ENCODE measurements around the gene TNFRSF12A.
A peak's percentile ranks its signal among the peaks of the same experiment; 100 is the strongest.

TNFRSF12A gene, protein sequence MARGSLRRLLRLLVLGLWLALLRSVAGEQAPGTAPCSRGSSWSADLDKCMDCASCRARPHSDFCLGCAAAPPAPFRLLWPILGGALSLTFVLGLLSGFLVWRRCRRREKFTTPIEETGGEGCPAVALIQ

DNA sequence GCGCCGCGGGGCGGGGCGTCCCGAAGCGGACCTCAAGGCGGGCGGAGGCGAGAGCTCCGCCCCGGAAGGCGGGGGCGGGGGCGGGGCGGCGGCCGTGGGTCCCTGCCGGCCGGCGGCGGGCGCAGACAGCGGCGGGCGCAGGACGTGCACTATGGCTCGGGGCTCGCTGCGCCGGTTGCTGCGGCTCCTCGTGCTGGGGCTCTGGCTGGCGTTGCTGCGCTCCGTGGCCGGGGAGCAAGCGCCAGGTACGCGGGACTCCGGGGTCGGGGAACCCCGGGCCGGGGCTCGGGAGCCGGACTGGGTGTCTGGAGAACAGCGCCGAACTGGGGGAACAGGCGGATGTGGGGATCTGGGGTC lies at the start of gene TNFRSF12A:
TSS of gene TNFRSF12A (plus strand) at position 122 of the 357 bp plus-strand sequence. CDS start at position 152, 30 bp downstream.
- peak; percentile 70 for DNase-seq

DNA sequence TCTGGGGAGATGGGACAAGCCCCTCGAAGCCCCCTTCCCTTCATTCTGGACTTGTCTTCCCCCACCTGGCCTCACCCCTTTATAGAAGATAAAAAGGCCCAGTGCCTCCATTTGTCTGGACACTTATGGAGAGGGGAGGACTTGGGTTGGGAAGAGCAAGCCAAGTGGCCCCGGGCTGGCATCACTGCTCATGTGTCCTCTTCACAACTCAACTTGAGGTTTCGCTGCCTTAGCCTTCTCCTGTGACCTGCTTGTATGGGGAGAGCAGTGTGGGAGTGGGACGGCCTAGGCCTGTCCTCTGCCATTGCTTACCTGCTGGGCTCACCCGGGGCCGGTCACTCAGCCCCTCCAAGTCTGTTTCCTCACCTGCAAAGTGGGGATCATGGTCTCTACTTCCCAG lies 49.6 kb upstream of the TNFRSF12A start:
- no peak for DNase-seq

DNA sequence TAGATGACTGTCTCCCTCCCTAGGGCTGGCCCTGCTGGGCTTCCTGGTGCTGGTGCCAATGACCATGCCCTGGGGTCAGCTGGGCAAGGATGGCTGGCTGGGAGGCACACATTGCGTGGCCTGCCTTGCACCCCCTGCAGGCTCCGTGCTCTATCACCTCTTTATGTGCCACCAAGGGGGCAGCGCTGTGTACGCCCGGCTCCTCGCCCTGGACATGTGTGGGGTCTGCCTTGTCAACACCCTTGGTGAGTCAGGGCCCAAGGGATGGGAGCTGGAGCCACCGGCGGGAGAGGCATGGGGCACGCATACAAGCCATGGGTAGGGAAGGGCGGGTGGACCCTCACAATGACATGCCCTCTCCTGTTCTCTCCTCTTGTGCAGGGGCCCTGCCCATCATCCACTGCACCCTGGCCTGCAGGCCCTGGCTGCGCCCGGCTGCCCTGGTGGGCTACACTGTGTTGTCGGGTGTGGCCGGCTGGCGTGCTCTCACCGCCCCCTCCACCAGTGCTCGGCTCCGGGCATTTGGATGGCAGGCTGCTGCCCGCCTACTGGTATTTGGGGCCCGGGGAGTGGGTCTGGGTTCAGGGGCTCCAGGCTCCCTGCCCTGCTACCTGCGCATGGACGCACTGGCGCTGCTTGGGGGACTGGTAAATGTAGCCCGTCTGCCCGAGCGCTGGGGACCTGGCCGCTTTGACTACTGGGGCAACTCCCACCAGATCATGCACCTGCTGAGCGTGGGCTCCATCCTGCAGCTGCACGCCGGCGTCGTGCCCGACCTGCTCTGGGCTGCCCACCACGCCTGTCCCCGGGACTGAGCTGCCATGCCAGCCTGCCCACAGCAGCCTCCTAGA lies 48.8 kb upstream of the TNFRSF12A start:
- DNase-seq, result no peak

DNA sequence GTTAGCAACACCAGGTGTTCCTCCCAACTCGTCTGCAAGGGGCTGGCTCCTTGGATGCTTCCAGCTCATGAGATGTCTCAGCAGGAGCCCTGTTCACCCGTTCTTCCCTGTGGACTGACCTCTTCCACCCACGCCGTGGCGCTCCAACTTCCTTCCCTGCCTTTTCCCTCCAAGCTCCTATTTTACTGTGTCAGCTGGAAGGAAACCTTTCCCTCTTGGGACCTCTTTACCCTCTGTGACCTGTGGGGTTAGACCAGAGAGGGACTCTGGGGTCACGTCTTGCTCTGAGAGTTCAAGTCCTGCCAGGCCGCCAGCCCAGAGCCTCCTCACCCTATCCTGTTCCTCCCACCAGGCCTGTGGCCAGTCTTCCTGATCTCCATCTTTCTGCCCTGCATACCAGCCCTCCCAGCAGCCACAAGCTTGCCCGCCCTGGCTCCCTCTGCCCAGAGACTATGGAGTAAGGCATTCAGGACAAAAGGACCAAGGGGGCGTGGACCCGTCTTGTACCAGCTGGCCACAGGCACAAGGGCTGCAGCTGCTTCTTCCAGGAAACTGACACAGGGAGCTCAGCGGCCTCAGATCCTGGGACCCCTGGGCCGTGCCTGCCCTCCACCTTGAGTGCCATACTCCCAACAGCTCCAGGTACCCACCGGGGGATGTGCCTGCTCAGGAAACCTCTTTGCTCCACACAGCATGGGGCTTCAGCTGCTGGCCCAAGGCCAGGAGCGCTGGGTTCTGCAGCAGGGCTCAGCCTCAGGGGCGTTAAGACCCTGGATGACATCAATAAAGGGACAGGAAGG lies 48.0 kb upstream of the TNFRSF12A start:
- no peak for DNase-seq

DNA sequence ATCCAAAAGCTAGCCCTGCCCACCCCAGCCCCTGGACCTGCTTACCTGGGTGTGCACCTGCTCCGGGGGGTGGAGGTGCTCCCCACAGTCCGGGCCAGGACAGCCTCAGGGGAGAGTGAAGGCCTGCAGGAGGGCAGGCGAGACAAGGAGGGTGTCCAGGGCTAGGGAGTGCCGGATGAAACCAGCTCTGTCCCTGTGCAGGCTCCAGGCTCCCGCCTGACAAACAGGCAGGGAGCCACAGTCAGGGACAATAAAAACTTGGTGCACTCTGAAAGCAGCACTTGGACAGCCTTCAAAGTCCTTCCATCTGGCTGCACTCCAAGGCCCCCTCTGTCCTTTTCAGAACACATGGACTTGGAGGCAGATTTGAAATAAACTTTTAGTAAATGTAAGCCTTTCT lies 47.1 kb upstream of the TNFRSF12A start:
- DNase-seq, result no peak

DNA sequence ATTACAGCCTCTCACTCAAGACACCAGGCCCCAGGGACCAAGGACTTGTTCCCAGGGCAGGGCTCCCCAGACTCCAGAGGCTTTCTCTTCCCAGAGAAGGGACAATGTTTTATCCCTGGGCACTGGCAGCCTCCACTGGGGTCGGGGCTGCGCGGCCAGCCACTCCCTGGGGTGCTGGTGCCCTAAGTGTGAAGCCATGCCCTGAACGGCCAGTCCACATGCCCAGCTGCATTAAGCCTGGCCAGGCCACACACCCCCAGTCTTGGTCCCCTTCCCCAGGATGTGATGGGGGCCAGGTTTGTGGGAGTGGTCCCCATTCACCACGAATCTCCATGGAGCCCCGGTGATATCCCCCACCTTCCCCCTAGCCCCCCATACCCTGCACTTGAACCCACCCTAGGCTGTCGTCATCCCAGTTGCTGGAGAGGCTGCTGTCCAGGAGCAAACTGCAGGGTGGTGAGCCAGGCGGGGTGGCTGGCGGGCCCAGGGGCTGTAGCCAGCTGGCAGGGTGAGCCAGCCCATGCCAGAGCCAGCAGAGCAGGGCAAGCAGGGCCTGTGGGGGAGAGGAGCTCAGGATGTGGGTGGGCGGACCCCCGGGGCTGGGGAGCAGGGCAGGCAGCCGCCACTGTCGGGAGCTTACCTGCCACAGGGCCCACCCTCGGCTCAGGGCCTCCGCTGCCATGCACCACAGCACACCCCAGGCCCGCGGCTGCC lies 46.4 kb upstream of the TNFRSF12A start:
- DNase-seq, result no peak

DNA sequence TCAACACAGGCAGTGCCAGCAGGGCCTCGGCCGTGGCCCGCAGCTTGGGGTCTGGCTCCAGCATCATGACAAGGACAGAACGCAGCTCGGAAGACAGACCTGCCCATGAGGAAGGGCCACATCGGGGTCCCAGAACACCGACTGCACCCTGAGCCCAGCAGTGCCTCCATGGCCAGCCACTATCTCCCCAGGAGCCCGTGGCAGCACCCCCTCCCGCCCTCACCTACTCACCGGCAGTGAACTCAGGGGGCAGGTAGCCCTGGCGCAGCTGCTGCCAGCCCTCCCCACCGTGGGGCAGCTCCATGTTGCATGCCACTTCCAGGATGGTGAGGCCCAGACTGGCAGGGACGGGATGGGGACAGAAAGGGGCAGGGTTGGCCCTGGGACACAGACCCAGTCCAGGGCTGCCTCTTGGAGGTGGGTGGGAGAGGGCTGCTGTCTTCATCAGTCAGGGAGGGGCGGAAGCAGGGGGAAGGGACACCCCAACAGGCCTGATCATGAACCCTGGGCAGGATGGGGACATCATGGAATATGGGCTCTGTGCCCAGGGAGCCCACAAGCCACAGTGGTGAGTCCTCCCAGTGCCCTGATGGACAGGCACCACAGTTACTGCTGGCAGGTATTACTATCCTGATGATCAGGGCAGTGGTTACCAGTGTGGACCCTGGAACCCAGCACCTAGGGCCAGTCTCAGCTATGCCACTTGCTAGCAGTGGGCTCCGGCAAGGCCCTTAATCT lies 45.7 kb upstream of the TNFRSF12A start:
- no peak for DNase-seq

DNA sequence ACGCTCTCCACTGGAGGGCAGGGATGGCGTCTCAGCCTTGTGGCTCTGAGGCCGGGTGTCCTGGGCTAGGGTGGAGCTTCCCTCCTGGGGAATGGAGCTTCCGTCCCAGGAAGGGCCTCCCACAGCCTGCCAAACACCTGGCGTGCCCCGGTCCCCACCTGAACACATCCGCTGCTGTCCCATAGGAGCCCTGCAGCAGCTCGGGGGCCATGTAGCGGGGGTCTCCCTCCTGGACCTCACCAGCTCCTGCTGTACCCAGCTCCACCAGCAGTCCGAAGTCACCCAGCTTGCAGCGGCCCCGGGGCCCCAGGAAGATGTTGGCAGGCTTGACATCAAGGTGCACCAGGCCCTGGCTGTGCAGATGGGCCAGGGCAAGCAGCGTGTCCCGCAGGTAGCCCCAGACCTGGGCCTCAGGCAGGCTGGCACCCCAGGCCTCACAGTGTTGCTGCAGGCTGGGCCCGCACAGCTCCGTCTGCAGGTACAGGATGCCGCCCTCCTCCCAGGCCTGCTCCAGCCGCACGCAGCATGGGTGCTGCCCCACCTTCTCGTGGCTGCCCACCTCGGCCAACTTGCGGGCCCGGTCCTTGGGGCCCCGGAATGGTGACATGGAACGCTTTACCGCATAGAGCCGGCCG lies 44.9 kb upstream of the TNFRSF12A start:
- DNase-seq, result no peak

DNA sequence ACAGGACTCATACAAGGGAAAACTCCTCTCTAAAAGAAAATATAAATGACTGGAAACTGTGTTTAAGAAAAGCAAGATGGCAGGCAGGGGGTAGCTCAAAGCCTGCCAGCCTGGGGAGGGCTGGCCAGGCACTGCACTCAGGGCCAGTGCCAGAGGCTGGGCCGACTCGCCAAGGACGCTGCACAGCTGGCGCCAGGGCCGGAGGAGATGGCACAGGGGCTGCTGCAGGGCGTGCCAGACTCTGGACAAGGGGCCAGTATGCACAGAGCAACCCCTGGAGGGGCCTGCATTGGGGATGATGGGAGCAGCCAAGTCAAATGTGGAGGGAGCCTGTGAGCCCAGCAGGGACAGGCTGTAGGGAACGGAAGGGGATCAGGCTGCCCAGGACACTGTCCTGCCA lies 44.0 kb upstream of the TNFRSF12A start:
- no peak for DNase-seq

DNA sequence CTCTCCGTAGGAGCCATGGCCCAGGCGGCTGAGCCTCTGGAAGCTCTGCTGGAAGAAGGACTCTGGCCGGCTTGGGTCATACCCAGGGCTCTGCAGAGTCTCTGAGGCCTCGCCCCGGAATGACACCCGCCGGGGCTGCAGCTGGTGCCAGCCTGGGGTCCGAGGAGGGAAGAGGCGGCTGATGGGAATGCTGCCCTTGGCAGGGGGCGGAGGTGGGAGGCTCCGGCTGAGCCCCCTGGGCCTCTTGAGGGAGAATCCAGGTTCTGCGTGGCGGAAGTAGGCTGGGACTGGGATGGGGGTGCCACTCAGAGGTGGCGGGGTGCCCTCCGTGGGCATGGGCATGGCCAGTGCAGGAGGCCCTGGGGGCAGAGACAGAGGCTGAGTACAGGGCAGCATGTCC lies 43.5 kb upstream of the TNFRSF12A start:
- no peak for DNase-seq

DNA sequence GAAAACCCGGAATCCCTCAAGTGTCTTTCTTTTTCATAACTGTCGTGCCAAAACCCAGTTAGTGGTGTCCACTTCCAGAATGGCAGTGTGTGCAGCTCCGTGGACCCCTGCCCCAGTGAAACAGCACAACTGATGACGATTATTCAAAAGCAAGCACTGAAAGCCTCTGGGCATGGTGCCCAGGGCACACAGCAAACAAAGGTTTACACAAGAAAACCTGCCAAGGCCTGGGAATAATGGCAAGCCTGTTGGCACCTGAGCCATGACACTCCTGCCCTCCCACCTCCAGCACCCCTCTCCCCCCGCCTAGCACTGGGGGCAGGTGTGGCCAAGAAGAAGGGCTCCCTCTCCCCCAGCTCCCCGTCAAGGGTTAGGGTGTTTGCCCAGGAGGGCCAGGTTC lies 42.7 kb upstream of the TNFRSF12A start:
- DNase-seq, result no peak

DNA sequence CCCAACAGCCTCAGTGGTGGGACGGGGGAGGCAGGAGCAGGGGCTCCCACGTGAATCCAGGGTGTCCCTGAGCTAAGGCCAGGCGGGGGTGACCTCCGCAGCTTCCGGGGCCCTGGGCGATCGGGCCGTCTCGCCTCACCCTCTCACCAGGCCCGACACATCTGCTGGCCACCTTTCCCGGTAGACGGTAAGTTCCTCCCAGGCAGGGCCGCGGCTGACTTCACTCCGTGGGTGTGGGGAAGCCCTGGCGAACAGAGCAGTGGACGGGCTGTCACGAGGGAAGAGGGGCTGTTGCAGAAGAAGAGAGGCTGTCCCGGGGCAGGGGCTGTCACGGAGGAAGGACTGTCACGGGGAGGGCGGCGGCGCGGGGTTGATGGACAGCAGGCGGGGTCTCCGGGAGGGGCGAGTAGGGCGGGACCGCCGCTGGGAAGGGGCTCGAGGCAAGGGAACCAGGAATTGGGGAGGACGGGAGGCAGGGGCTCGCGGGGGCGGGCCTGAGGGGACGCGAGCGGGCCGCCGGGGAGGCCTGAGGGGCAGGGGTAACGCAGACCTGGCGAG lies 40.4 kb upstream of the TNFRSF12A start:
- DNase-seq, result no peak

DNA sequence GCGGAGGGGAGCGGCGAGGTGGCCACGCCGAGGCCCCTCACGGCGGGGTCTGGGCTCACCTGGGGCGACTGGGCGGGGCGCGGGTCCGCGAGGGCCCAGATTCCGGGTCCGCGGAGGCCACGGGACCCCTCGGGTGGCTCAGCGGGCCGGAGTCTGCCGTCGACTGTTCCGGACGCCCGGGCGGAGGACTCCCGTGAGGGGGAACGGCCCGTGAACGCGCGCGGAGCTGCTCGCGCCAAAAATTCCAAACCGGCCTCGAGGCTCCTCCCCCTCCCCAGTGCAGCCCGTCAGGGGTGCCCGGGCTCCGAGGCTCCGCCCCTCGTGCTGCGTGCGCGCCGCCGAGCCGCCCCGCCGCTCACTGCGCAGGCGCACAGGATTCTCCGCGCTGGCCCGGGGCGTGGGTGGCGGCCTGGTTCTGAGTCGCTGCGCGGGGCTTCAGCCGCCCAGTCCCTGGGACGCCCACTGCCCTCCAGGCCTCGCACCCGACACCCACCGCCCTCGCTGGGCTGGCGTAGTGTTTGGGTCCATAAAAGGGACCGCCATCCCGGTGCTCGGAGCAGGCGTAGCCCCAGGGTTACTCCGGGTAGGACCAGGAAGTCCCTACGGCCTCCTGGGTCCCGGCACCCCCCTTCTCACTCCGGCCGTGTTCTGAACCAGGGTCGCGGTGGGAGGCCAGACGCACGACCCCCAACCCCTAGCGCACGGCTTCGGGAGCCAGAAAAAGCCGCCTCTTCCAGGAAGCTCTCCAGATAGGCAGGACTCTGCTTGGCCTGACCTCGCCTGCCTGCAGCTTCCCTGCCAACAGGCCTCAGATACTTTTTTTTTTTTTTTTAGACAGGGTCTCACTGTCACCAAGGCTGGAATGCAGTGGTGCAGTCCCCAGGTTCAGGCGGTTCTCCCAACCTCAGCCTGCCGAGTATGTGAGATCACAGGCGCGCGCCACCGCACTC lies 39.7 kb upstream of the TNFRSF12A start, which contains the start of gene PKMYT1:
TSS of gene PKMYT1 (minus strand) at position 220 of the 950 bp plus-strand sequence. CDS start 789 bp downstream, outside the sequence.
- DNase-seq, result peak; percentile 88

DNA sequence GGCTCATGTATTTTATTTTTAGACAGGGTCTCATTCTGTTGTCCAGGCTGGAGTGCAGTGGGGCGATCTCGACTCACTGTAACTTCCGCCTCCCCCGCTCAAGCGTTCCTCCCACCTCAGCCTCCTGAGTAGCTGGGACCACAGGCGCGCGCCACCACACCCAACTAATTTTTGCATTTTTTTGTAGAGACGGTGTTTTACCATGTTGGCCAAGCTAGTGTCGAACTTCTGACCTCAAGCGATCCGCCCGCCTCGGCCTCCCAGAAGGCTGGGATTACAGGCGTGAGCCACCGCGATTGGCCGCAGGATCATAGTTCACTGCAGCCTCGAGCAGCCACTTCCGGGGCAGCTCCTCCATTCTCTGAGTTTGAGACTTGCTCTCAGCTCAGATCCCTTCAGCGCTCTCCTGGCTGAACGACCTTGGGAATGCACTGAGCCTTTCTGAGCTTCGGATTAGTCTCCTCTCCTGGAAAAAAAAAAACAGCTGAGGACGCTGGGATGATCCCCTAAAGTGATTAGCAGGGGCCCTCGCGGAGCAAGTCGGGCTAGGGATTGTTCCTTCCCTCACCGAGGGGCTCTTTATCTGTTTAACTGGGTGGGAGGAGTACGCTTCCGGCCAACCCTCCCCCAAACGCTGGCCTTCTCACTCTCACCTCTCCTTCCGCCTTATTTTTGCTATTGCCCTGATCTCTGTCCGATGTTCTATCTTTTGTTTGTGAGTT lies 38.8 kb upstream of the TNFRSF12A start:
- DNase-seq, result no peak

DNA sequence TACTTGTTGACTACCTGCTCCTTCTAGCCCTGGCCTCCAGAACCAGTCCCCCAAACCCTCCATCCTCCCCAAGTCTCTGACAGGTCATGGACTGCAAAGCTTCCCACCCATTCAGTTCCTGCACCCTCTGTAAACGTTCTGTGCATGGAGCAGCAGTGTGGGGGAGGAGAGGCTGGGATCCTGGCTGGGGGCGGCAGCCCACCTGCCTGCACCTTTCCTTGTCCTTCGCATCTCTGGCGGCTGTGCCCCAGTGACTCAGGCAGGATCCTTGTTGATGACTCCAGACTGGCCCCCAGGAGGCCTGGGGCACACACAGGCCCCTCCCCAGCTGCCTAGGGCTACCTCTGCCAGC lies 38.3 kb upstream of the TNFRSF12A start:
- no peak for DNase-seq

DNA sequence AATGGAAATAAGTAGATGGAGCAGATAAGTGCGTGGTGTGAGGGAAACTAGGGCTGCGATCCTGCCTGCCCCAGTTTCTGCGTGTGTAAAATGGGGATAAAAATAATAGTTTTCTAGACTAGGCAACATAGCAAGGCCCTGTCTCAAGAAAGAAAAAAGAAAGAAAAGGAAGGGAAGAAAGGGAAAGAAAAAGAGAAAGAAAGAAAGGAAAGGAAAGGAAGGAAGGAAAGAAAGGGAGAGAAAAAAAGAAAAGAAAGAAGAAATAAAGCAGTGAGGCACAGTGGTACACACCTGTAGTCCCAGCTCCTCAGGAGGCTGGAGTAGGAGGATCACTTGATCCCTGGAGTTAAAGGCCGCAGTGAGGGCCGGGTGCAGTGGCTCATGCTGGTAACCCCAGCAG lies 37.8 kb upstream of the TNFRSF12A start:
- DNase-seq, result no peak

DNA sequence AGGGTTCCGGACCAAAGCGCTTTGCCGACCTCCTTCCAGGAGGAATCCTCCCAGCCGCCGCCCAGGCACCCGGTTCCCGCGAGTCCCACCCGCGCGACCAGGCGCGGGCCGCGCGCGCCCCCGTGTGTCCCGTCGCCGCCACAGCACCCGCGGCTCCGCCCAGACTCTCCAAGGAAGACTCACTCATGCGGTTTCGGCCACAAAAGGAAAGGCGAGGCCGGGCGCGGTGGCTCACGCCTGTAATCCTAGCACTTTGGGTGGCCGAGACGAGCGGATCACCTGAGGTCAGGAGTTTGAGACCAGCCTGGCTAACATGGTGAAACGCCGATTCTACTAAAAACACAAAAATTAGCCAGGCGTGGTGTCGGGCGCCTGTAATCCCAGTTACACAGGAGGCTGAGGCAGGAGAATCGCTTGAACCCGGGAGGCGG lies 36.4 kb upstream of the TNFRSF12A start:
- DNase-seq, result peak; percentile 71

DNA sequence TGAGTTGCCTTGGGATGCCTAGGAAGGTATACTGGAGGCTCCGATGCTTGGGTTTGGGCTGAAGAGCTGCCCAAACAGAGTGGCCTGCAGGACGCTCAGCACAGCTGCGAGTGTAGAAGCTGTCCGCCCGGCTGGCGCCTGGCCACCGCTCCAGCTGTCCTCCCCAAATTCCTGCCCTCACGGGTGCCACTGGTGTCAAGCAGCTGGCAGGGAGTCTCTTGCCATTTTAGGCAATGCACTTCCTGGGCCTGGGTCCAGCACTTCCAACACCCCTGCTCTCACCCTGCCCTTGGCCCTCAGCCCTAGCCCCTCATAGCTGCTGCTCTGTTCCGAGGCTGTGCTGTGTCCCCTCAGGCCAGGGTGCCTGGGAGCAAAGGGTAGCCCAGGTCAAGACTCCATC lies 34.7 kb upstream of the TNFRSF12A start:
- DNase-seq, result no peak

DNA sequence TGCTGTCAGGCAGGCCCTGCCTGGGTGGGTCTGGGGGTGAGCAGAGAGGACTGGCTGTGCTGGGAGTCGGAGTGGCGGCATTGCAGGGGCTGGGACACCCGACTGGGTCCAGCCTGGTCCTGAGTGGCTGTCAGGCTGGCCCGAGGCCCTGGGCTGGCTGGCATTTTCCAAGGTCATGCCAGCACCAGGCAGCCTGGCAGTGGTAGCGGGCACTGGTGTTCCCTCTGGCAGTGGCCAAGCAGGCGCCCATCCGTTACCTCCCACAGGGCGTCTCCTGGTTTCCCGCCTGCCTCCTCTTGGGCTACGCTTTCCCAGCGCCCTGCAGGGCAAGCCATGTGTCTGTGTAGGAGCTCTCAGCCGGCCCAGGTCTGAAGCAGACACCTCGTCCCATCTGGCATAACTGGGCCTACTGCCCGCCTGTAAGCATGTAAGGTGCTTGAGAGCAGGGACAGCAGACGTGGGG lies 34.2 kb upstream of the TNFRSF12A start:
- peak; percentile 53 for DNase-seq

Data from NCI-H2171 (cell line).